Endothelial cell of umbilical vein (primary cell): Measurements from ENCODE around the gene KCP. TPM values are rescaled to one million over a fixed set of nuclear protein-coding genes. Genes with fewer than 3 reads are reported as not detected.

Experiments used
- BruUV-seq: library from RNA; stranded (reverse); fragments of 400-500 nt; replicated peaks from 2 replicates; lab custom pipeline; 2021; lab: Mats Ljungman, UMichigan
- CTCF ChIA-PET: fragments of 300-600, 350-600 bp; sonication (Branson Sonifier 250); formaldehyde crosslinking; loops from one replicate; lab custom pipeline; 2021; ENCODE audit warnings: antibody characterized with exemption, inconsistent platforms; lab: Charles Lee
- POLR2A ChIA-PET: fragments of 300-600, 350-600 bp; sonication (Branson Sonifier 250); formaldehyde crosslinking; loops from one replicate; lab custom pipeline; 2021; ENCODE audit warnings: antibody characterized with exemption, inconsistent platforms; lab: Charles Lee
- DNase-seq: peaks from one replicate; pipeline ENCODE4 v3.0.0-alpha.2; 2011; ENCODE audit warnings: low read depth, low spot score
- FAIRE-seq: peaks from 2 replicates; lab custom pipeline; 2011; peaks lifted over from hg19 to GRCh38; lab: Jason Lieb, UNC
- H2AFZ ChIP-seq: 2 replicates; pipeline ENCODE4 v1.6.0; 2012; ENCODE audit warnings: low read depth, low read length, control low read depth, inconsistent platforms
- H3K27ac ChIP-seq: 2 replicates; pipeline ENCODE4 v1.5.1; 2011; ENCODE audit warnings: low read depth, mild to moderate bottlenecking, control low read depth, low read length, moderate library complexity; ENCODE audit not compliant: insufficient read depth
- H3K27me3 ChIP-seq, 2 experiments: 2 replicates each; pipeline versions ENCODE4 v1.6.0 to v1.6.1; 2011; ENCODE audit warnings: low read length in 2 of 2, mixed read lengths in 1 of 2; ENCODE audit not compliant: control insufficient read depth in 2 of 2, insufficient read depth in 2 of 2
- H3K36me3 ChIP-seq, 2 experiments: 2 replicates in 1 of 2; 3 replicates in 1 of 2; pipeline ENCODE4 v1.5.1; 2011; ENCODE audit warnings: low read length in 2 of 2, mild to moderate bottlenecking in 1 of 2, moderate library complexity in 1 of 2; ENCODE audit not compliant: control insufficient read depth in 2 of 2, insufficient read depth in 2 of 2; ENCODE audit errors: extremely low read depth in 1 of 2
- H3K4me1 ChIP-seq: 3 replicates; pipeline ENCODE4 v1.5.1; 2011; ENCODE audit warnings: mild to moderate bottlenecking, low read length; ENCODE audit not compliant: control insufficient read depth, insufficient read depth; ENCODE audit errors: extremely low read depth
- H3K4me2 ChIP-seq: 2 replicates; pipeline ENCODE4 v1.6.1; 2011; ENCODE audit warnings: low read length, control low read depth, mixed read lengths; ENCODE audit not compliant: insufficient read depth
- H3K4me3 ChIP-seq, 3 experiments: fragments of 200-600 bp in 1 of 3; sonication (generic), shearing (Covaris generic) in 1 of 3; replicated peaks in 1 of 3; 2 replicates each; pipeline ENCODE4 v1.5.1; 2011 to 2016; ENCODE audit warnings: control low read depth in 3 of 3, low read length in 3 of 3, mild to moderate bottlenecking in 2 of 3, inconsistent platforms in 1 of 3, low read depth in 1 of 3, moderate library complexity in 1 of 3; ENCODE audit not compliant: insufficient read depth in 1 of 3
- H3K79me2 ChIP-seq: 2 replicates; pipeline ENCODE4 v1.6.0; 2012; ENCODE audit warnings: low read length, inconsistent platforms; ENCODE audit not compliant: control insufficient read depth, insufficient read depth
- H3K9ac ChIP-seq: replicated peaks from 2 replicates; pipeline ENCODE3; 2011; ENCODE audit warnings: low read length, control low read depth; ENCODE audit not compliant: insufficient read depth; ENCODE audit errors: extremely low read depth
- H3K9me1 ChIP-seq: replicated peaks from 3 replicates; pipeline ENCODE4 v1.6.0; 2011; ENCODE audit warnings: mild to moderate bottlenecking, low read length; ENCODE audit not compliant: control insufficient read depth, insufficient read depth; ENCODE audit errors: extremely low read depth
- H3K9me3 ChIP-seq: replicated peaks from 2 replicates; pipeline ENCODE4 v1.5.1; 2012; ENCODE audit warnings: low read length, inconsistent platforms; ENCODE audit not compliant: control insufficient read depth, insufficient read depth
- H4K20me1 ChIP-seq: replicated peaks from 2 replicates; pipeline ENCODE3; 2011; ENCODE audit warnings: mild to moderate bottlenecking, low read length; ENCODE audit not compliant: control insufficient read depth, insufficient read depth; ENCODE audit errors: extremely low read depth
- CTCF ChIP-seq, 2 donors: IDR thresholded peaks; 1 replicate in 1 of 2; 2 replicates in 1 of 2; pipeline ENCODE4 v1.5.1; 2011; ENCODE audit warnings: low read length in 2 of 2, mild to moderate bottlenecking in 2 of 2, moderate library complexity in 2 of 2, control low read depth in 1 of 2, inconsistent platforms in 1 of 2, low read depth in 1 of 2; ENCODE audit not compliant: insufficient read depth in 1 of 2; ENCODE audit errors: extremely low read depth in 1 of 2
- EZH2 ChIP-seq: IDR thresholded peaks from 2 replicates; pipeline ENCODE4 v1.6.1; 2012; ENCODE audit warnings: borderline replicate concordance, low read depth, mild to moderate bottlenecking, moderate library complexity, low read length, inconsistent platforms; ENCODE audit not compliant: severe bottlenecking
- FOS ChIP-seq: IDR thresholded peaks from 2 replicates; pipeline ENCODE4 v1.6.1; 2011; ENCODE audit warnings: mild to moderate bottlenecking, low read length, moderate library complexity, borderline replicate concordance; ENCODE audit not compliant: insufficient read depth
- POLR2AphosphoS5 ChIP-seq: IDR thresholded peaks from 2 replicates; pipeline ENCODE4 v1.6.1; 2012; ENCODE audit warnings: low read depth, mild to moderate bottlenecking, control low read depth, low read length, moderate library complexity; ENCODE audit not compliant: insufficient read depth
- dilution Hi-C: fragments of 300-500 bp; cut with MboI; formaldehyde crosslinking; loops from one replicate; pipeline ENCODE4 v1.15.0; 2019; ENCODE audit warnings: low sequenced_read_pairs; ENCODE audit not compliant: extremely low pct_ligation_motif_present
- intact Hi-C: fragments of 100-400 bp; cut with micrococcal nuclease; formaldehyde crosslinking; loops from one replicate; pipeline ENCODE4 v1.10.0; 2022
- polyA plus RNA-seq, 4 experiments: library from polyadenylated mRNA; depleted of rRNA in 3 of 4; stranded (reverse) in 3 of 4; unstranded in 1 of 4; fragments of >200 nt; gene quantifications; 2 replicates each; pipeline versions ENCODE4 v1.2.1 to v1.2.3, GENCODE V29; 2011 to 2012; ENCODE audit warnings: missing spikeins in 1 of 4
- total RNA-seq: library from RNA; stranded (reverse); gene quantifications from 2 replicates; pipeline ENCODE4 v1.2.3, GENCODE V29; 2021

The KCP gene
- total and polyA plus RNA-seq, 2 donors (not counting 3 experiments of a cell fraction or from before 2014, with no cell fraction given), result not detected

GRCh38 chr7:128932862-128933179, 22.3 kb upstream of the KCP start:
- no peaks in the 10 kb centered on the region for H3K9me3 ChIP-seq
- no peaks in the 10 kb centered on the region for H3K79me2 ChIP-seq
- H3K9me1 ChIP-seq, result no peaks in the 10 kb centered on the region
- no peaks in the 10 kb centered on the region for H4K20me1 ChIP-seq
- H3K27me3 ChIP-seq, result peaks cover 13 to 14% of the 10 kb centered on the region in 2 experiments
- H2AFZ ChIP-seq, result no peak overlapping the region
- no peak overlapping the region for H3K27ac ChIP-seq
- H3K36me3 ChIP-seq, result no peaks in the 10 kb centered on the region
- CTCF ChIA-PET, result no interaction called here
- intact Hi-C loops, result no loop called here
- no peak overlapping the region for H3K4me3 ChIP-seq
- dilution Hi-C loops, result no loop called here
- TF ChIP-seq FOS (no peak), CTCF (IDR thresholded peaks at IDR 0.05; ENCODE audit: extremely low read depth in 1 of 2, insufficient read depth in 1 of 2, low read depth in 1 of 2, low read length in 2 of 2) (no peak), EZH2 (no peak), POLR2AphosphoS5 (no peak)
- POLR2A ChIA-PET, result no interaction called here
- FAIRE-seq (no peak), DNase-seq (no peak)
- no peak overlapping the region for H3K4me2 ChIP-seq
- no peak overlapping the region for H3K9ac ChIP-seq
- no TSS peak for BruUV-seq
- H3K4me1 ChIP-seq, result no peaks in the 10 kb centered on the region
